Vagina (tissue), 2 donors: Measurements from ENCODE around the gene MYLK. TPM values are rescaled to one million over a fixed set of nuclear protein-coding genes. Genes with fewer than 3 reads are reported as not detected.

Source experiments
- DNase-seq, 2 donors: peaks; one replicate each; pipeline ENCODE4 v3.0.0-alpha.2; 2017; ENCODE audit errors: extremely low spot score in 2 of 2
- H3K27ac ChIP-seq: fragments of 200-600 bp; sonication (generic); one replicate; pipeline ENCODE4 v1.5.1; 2019
- H3K27me3 ChIP-seq: fragments of 200-600 bp; sonication (generic); one replicate; pipeline ENCODE4 v1.5.1; 2019
- H3K36me3 ChIP-seq, 2 donors: fragments of 200-600 bp; sonication (generic); one replicate each; pipeline ENCODE4 v1.5.1; 2017 to 2019
- H3K4me1 ChIP-seq: fragments of 200-600 bp; sonication (generic); one replicate; pipeline ENCODE4 v1.5.1; 2019
- H3K4me3 ChIP-seq, 2 donors: fragments of 200-600 bp; sonication (generic); 1 replicate in 1 of 2; 2 replicates in 1 of 2; pipeline ENCODE4 v1.5.1; 2016 to 2019
- H3K9me3 ChIP-seq: fragments of 200-600 bp; sonication (generic); one replicate; pipeline ENCODE4 v1.5.1; 2019
- CTCF ChIP-seq, 3 experiments: fragments of 450-650 bp in 2 of 3; fragments of 200-600 bp in 1 of 3; sonication (generic) in 1 of 3; IDR thresholded peaks; one replicate each; pipeline ENCODE4 v1.5.1; 2017 to 2019; ENCODE audit warnings: antibody characterized with exemption in 3 of 3, mild to moderate bottlenecking in 2 of 3, moderate library complexity in 2 of 3
- POLR2A ChIP-seq, 2 donors: fragments of 450-650 bp; IDR thresholded peaks; one replicate each; pipeline ENCODE4 v1.6.1; 2017; ENCODE audit warnings: antibody characterized with exemption in 2 of 2, mild to moderate bottlenecking in 2 of 2, moderate library complexity in 2 of 2
- POLR2AphosphoS5 ChIP-seq, 2 donors: sonication (generic); formaldehyde crosslinking; IDR thresholded peaks; one replicate each; pipeline ENCODE4 v1.9.0; 2017; ENCODE audit warnings: antibody characterized with exemption in 2 of 2, mild to moderate bottlenecking in 2 of 2, low read depth in 1 of 2; ENCODE audit not compliant: insufficient read depth in 1 of 2
- intact Hi-C: fragments of 100-400 bp; cut with DNase I; formaldehyde crosslinking; loops from one replicate; pipeline ENCODE4 v1.15.1; 2023
- total RNA-seq: library from RNA; depleted of rRNA; stranded (reverse); fragments of >200 nt; gene quantifications from one replicate; pipeline ENCODE4 v1.2.3, GENCODE V29; 2016

Gene MYLK
- total RNA-seq, 1 donor from 2014 or later = 352 TPM

GRCh38 chr3:123877965-123878364 lies 6.2 kb downstream of the MYLK start:
- H3K36me3 ChIP-seq = no peaks in the 10 kb centered on the region
- no peaks in the 10 kb centered on the region for H3K4me1 ChIP-seq
- no peak for DNase-seq
- H3K4me3 ChIP-seq = no peak overlapping the region
- H3K9me3 ChIP-seq = no peaks in the 10 kb centered on the region
- no peak overlapping the region for H3K27ac ChIP-seq
- H3K27me3 ChIP-seq = no peaks in the 10 kb centered on the region
- intact Hi-C loops = no loop called here
- TF ChIP-seq POLR2A (IDR thresholded peaks at IDR 0.05) = no peak
- no peak for TF ChIP-seq POLR2AphosphoS5 (IDR thresholded peaks at IDR 0.05; ENCODE audit: insufficient read depth in 1 of 2, low read depth in 1 of 2)
- TF ChIP-seq CTCF (IDR thresholded peaks at IDR 0.05) = no peak

- H3K9me3 ChIP-seq = no peaks in the 10 kb centered on the region
- DNase-seq = no peak
- no peaks in the 10 kb centered on the region for H3K27me3 ChIP-seq
- no peaks in the 10 kb centered on the region for H3K36me3 ChIP-seq
- TF ChIP-seq CTCF (IDR thresholded peaks at IDR 0.05) = no peak
- no peak for TF ChIP-seq POLR2A (IDR thresholded peaks at IDR 0.05)
- no peak for TF ChIP-seq POLR2AphosphoS5 (IDR thresholded peaks at IDR 0.05; ENCODE audit: insufficient read depth in 1 of 2, low read depth in 1 of 2)
- intact Hi-C loops = no loop called here
- no peak overlapping the region for H3K4me3 ChIP-seq
- no peak overlapping the region for H3K27ac ChIP-seq
- no peaks in the 10 kb centered on the region for H3K4me1 ChIP-seq
Measured at GRCh38 chr3:123877466-123877865, 6.7 kb downstream of the MYLK start.

GRCh38 chr3:123876858-123877257 lies 7.3 kb downstream of the MYLK start:
- H3K4me3 ChIP-seq = no peak overlapping the region
- intact Hi-C loops = no loop called here
- H3K4me1 ChIP-seq = no peaks in the 10 kb centered on the region
- TF ChIP-seq POLR2AphosphoS5 (IDR thresholded peaks at IDR 0.05; ENCODE audit: insufficient read depth in 1 of 2, low read depth in 1 of 2) = no peak
- TF ChIP-seq POLR2A (IDR thresholded peaks at IDR 0.05) = no peak
- no peak for TF ChIP-seq CTCF (IDR thresholded peaks at IDR 0.05)
- H3K27ac ChIP-seq = no peak overlapping the region
- DNase-seq = no peak
- H3K9me3 ChIP-seq = no peaks in the 10 kb centered on the region
- no peaks in the 10 kb centered on the region for H3K36me3 ChIP-seq
- H3K27me3 ChIP-seq = no peaks in the 10 kb centered on the region

GRCh38 chr3:123872621-123873020 lies 11.5 kb downstream of the MYLK start:
- DNase-seq = no peak
- TF ChIP-seq CTCF (IDR thresholded peaks at IDR 0.05) (no peak), POLR2A (IDR thresholded peaks at IDR 0.05) (no peak)
- Histone ChIP-seq H3K27ac (no peak overlapping the region), H3K27me3 (no peaks in the 10 kb centered on the region), H3K4me1 (no peaks in the 10 kb centered on the region), H3K9me3 (no peaks in the 10 kb centered on the region), H3K4me3 (no peak overlapping the region), H3K36me3 (no peaks in the 10 kb centered on the region)
- intact Hi-C loops = no loop called here

GRCh38 chr3:123871946-123872345 lies 12.2 kb downstream of the MYLK start:
- DNase-seq = no peak
- no peak overlapping the region for H3K27ac ChIP-seq
- no peak for TF ChIP-seq POLR2A (IDR thresholded peaks at IDR 0.05)
- no peaks in the 10 kb centered on the region for H3K9me3 ChIP-seq
- intact Hi-C loops = no loop called here
- H3K4me3 ChIP-seq = no peak overlapping the region
- H3K27me3 ChIP-seq = no peaks in the 10 kb centered on the region
- no peaks in the 10 kb centered on the region for H3K4me1 ChIP-seq
- no peaks in the 10 kb centered on the region for H3K36me3 ChIP-seq

- no peaks in the 10 kb centered on the region for H3K9me3 ChIP-seq
- no peak for DNase-seq
- no peaks in the 10 kb centered on the region for H3K27me3 ChIP-seq
- no peak overlapping the region for H3K27ac ChIP-seq
- H3K4me1 ChIP-seq = no peaks in the 10 kb centered on the region
- intact Hi-C loops = no loop called here
- H3K4me3 ChIP-seq = no peak overlapping the region
- TF ChIP-seq POLR2A (IDR thresholded peaks at IDR 0.05) = no peak
- TF ChIP-seq CTCF (IDR thresholded peaks at IDR 0.05) = no peak
- H3K36me3 ChIP-seq = no peaks in the 10 kb centered on the region
Measured at GRCh38 chr3:123870033-123870432, 14.1 kb downstream of the MYLK start.
